A673 (cell line): ENCODE results near the gene MUL1.

Experiments used
- CTCF ChIP-seq: fragments of 300-800, 200-600 bp; sonication (generic); conservative IDR thresholded peaks from 2 replicates; pipeline ENCODE4 v1.5.1; 2017; ENCODE audit warnings: low read depth, mild to moderate bottlenecking, antibody characterized with exemption, low read length, moderate library complexity, mixed read lengths
- EZH2 ChIP-seq: fragments of 200-600 bp; sonication (generic); IDR thresholded peaks from 2 replicates; pipeline ENCODE4 v1.6.1; 2017; ENCODE audit warnings: borderline replicate concordance, low read depth, mild to moderate bottlenecking, mixed read lengths, antibody characterized with exemption, low read length; ENCODE audit not compliant: poor library complexity, severe bottlenecking

GRCh38 chr1:20480951-20481617 is 26.9 kb downstream of the MUL1 start:
- no peak for TF ChIP-seq CTCF
- TF ChIP-seq EZH2 = no peak
